Activated naive CD8-positive, alpha-beta T cell (primary cell): Measurements from ENCODE around the gene FAAP20.

Source experiments
- H3K27ac Mint-ChIP-seq: one replicate; pipeline ENCODE4 v1.8.0; 2021; ENCODE audit warnings: mixed read lengths
- H3K27me3 Mint-ChIP-seq: one replicate; pipeline ENCODE4 v1.8.0; 2021; ENCODE audit warnings: mixed read lengths
- H3K36me3 Mint-ChIP-seq: one replicate; pipeline ENCODE4 v1.8.0; 2021; ENCODE audit warnings: mixed read lengths
- H3K4me1 Mint-ChIP-seq: one replicate; pipeline ENCODE4 v1.8.0; 2021; ENCODE audit warnings: low read depth, mixed read lengths
- H3K4me3 Mint-ChIP-seq: one replicate; pipeline ENCODE4 v1.8.0; 2021; ENCODE audit warnings: mild to moderate bottlenecking, mixed read lengths
- H3K9me3 Mint-ChIP-seq: one replicate; pipeline ENCODE4 v1.8.0; 2021; ENCODE audit warnings: low read depth, mixed read lengths

Gene FAAP20, protein sequence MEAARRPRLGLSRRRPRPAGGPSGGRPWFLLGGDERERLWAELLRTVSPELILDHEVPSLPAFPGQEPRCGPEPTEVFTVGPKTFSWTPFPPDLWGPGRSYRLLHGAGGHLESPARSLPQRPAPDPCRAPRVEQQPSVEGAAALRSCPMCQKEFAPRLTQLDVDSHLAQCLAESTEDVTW

GRCh38 chr1:2194319-2194897 is at the start of gene FAAP20:
Gene FAAP20 (minus strand): TSS chr1:2194772. CDS start chr1:2194749, 23 bp downstream.
- Mint-ChIP-seq H3K4me3 (peak within 1 kb of the TSS; percentile 84), H3K27me3 (no peaks in the 10 kb centered on the region), H3K27ac (peak within 1 kb of the TSS; percentile 81), H3K4me1 (peaks cover 14% of the 10 kb centered on the region), H3K9me3 (no peaks in the 10 kb centered on the region), H3K36me3 (no peaks in the 10 kb centered on the region)

DNA sequence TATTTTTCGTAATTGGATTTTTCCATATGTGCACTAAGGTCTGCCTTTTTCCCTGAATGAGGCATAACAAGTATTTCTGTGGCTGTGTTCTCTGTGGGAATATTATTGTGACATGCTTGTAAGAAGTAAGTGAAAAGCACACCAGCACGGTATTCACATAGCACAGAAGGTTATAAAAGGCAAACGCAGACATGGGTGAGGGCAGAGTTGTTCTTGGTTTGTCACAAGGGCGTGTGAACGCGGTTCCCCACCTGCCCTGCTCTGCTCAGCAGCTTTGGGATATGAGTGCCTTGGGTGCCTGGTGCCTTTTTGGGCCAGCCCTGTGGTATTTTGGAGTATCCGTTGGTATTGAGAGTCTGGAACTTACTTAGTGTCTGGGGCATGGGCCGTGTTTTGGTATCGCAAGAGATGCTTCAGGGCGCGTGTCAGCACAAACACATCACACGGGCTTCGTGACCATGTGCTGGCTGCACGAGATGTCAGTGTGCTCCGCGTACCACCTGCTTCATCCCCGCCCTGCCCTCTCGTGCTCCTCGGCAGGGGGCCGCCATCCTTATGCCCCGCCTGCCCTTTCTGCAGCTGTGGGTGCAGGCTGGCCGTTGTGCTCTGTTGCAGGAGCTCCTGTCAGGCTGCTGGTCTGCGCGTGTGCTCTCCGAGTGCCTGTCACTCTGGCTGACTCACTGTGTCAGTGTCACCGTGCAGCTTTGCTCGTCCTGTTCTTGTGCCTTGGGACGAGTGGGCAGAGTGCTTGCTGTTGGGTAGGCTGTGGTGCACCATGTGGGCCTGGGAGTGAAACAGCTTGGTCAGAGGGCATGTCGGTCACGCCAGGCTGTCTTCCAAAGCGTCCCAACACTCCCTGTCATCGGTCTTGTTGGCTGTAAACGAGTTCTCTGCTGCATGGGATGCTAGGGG is 48.5 kb upstream of the FAAP20 start:
- peak overlapping the region; percentile 25 for H3K4me3 Mint-ChIP-seq
- peaks cover 82% of the 10 kb centered on the region for H3K4me1 Mint-ChIP-seq
- no peaks in the 10 kb centered on the region for H3K36me3 Mint-ChIP-seq

GRCh38 chr1:2241820-2242219 is 47.2 kb upstream of the FAAP20 start:
- peak overlapping the region; percentile 70 for H3K27ac Mint-ChIP-seq
- no peaks in the 10 kb centered on the region for H3K36me3 Mint-ChIP-seq
- H3K9me3 Mint-ChIP-seq: no peaks in the 10 kb centered on the region
- peaks cover 84% of the 10 kb centered on the region for H3K4me1 Mint-ChIP-seq
- no peaks in the 10 kb centered on the region for H3K27me3 Mint-ChIP-seq
- peak overlapping the region; percentile 21 for H3K4me3 Mint-ChIP-seq

More for the DNA sequence above, 48.5 kb upstream of the FAAP20 start:
- Mint-ChIP-seq H3K27me3 (no peaks in the 10 kb centered on the region), H3K27ac (peak overlapping the region; percentile 46), H3K9me3 (no peaks in the 10 kb centered on the region)

GRCh38 chr1:2240270-2241156 is 45.9 kb upstream of the FAAP20 start:
- peak overlapping the region; percentile 81 for H3K27ac Mint-ChIP-seq
- H3K36me3 Mint-ChIP-seq: no peaks in the 10 kb centered on the region
- H3K4me3 Mint-ChIP-seq: peak overlapping the region; percentile 74
- H3K27me3 Mint-ChIP-seq: no peaks in the 10 kb centered on the region
- peaks cover 87% of the 10 kb centered on the region for H3K4me1 Mint-ChIP-seq
- H3K9me3 Mint-ChIP-seq: no peaks in the 10 kb centered on the region

DNA sequence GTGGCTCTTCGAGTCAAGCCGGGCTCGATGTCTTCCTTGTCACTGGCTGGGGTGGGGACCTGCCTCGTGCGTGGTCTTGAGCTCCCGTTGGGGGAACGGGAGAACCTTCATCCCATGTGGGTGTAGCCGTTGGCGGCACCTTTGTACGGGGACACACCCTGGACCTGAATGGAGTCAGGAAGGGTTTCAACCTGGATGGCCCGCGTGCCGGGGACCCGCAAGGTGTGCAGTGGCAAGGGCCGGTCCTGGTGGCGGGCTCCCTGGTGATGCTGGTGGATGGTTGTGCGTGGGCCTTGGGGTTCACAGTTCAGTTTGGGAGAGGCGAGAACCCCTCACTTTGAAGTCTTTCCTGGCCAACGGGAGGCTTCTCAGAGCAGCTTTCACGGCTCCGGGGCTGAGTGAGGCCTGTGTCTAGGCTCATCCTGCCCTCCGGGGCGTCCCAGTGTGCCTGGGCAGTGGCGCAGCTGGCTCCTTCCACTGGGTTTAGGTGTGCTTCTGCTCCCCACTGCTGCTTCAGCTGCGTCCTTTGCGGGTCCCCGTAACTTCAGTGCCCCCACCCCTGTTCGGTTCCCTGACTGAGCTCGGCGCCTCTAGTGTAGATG is 44.9 kb upstream of the FAAP20 start:
- Mint-ChIP-seq H3K4me3 (peak overlapping the region; percentile 74), H3K36me3 (no peaks in the 10 kb centered on the region), H3K9me3 (no peaks in the 10 kb centered on the region), H3K27me3 (no peaks in the 10 kb centered on the region), H3K4me1 (peaks cover 84% of the 10 kb centered on the region), H3K27ac (peak overlapping the region; percentile 81)

DNA sequence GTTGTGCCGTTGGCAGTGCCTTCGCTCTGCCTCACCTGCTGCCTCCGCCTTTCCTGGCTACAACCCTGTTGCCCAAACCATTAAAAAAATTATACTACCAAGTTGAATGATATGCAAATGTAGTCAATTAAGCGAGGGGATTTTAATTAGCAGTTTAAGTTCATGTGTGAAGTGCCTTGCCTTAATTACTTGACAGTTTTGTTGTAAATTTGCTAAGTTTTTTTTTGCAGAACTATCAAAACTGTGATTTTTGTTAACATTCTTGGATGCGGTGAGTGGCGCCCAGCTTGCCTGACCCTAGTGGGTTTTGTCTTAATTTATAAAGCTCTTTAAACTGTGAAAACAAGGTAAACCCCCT is 44.4 kb upstream of the FAAP20 start:
- H3K36me3 Mint-ChIP-seq: no peaks in the 10 kb centered on the region
- peaks cover 85% of the 10 kb centered on the region for H3K4me1 Mint-ChIP-seq
- H3K27me3 Mint-ChIP-seq: no peaks in the 10 kb centered on the region
- peak overlapping the region; percentile 73 for H3K27ac Mint-ChIP-seq
- no peaks in the 10 kb centered on the region for H3K9me3 Mint-ChIP-seq
- peak overlapping the region; percentile 47 for H3K4me3 Mint-ChIP-seq

DNA sequence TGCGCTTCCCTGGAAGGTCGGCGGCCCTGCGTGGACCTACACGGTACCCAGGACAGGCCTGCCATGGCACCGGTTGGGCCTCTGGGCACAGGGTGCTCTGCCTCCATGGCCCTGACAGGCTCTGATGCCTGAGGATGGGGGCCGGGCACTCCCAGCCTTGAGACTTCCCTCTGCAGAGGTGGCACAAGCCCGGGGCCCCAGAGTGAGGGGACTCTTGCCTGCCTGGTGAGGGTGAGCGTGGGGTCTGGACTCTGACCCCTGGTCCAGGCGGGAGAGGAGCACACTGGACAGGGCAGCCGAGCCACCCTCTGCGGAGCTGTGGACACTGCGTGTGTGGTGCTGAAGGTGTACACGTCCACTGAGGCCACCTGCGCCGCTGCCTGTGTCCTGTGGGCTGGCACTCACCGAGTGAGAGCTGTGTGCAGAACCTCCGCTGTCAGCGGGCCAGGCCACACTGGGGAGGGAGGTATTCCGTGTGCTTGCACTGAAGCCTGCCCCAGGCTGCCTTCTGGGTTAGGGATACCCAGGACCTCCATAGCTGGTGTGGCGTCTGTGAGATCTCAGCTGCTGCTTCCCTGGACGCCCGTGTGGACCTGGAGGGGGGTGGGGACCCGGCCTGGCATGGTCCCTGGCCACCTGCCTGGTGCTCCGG is 43.9 kb upstream of the FAAP20 start:
- Mint-ChIP-seq H3K9me3 (no peaks in the 10 kb centered on the region), H3K4me3 (peak overlapping the region; percentile 47), H3K4me1 (peaks cover 86% of the 10 kb centered on the region), H3K36me3 (no peaks in the 10 kb centered on the region), H3K27ac (peak overlapping the region; percentile 73), H3K27me3 (no peaks in the 10 kb centered on the region)

DNA sequence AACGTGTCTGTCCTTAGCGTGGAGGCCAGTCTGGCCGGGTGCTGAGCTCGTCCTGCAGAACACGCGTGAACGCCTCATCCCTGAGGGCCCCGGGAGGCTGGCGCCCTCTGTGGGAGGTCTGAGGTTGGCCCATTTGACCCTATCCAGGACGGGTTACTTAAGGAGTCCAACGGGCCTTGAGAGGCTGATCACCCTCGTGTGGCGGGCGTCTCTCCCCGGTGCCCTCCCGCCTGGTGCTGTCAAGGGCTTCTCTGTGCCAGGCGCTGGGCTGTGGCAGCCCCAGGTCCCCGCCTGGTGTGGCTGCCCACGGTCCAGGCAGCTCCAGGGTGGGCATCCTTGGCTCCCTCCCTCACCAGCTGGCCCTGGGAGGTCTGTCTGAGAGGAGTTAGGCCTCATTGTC is 43.2 kb upstream of the FAAP20 start:
- no peaks in the 10 kb centered on the region for H3K27me3 Mint-ChIP-seq
- no peaks in the 10 kb centered on the region for H3K36me3 Mint-ChIP-seq
- peak overlapping the region; percentile 72 for H3K27ac Mint-ChIP-seq
- H3K4me1 Mint-ChIP-seq: peaks cover 86% of the 10 kb centered on the region
- no peaks in the 10 kb centered on the region for H3K9me3 Mint-ChIP-seq
- H3K4me3 Mint-ChIP-seq: peak overlapping the region; percentile 78

DNA sequence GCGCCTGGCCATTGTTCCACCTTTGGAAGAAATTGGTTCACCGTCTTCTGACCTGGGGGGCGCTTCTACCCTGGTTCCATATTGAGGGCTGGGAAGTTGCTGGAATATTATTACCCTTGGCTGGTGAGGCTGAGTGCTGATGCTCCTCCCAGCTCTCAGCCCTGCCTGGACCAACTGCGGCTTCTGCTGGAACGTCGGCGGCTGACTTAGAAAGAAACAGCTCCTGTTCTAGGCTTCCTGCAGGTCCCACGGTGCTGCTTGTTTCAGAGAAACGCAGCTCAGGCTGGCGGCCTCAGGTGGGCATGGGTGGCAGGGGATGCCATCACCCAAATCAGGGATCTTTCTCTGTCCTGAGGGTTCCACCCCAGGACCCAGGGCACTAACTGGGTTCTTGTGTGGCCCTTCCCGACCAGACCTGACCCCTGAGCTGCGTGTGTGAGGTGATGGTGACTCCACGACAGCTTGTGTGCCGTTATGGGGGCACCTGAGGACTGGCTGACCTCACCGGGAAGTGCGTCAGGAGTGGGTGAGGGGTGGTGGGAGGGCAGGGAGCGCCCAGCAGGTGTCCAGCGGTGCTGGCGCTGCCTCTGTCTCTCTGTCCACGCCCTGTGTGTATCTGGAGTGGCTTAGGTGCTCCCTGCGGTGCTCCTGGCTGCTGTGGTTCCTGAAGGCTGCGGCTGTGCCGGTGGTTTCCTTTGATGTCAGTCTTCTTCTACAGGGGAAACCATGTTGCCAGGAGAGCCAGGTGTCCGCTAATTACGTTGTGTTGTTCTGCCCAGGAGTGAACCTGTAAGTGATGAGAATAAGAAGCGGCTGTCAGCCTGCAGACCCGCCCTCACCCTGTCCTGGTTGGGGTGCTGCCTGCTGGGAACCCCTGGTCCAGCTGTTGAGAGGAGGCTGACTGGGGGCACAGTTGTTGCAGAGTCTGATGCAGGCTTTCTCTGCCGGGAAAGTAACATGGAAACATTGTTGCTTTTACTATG is 42.4 kb upstream of the FAAP20 start:
- Mint-ChIP-seq H3K4me3 (peak overlapping the region; percentile 78), H3K27ac (peak overlapping the region; percentile 72), H3K36me3 (no peaks in the 10 kb centered on the region), H3K4me1 (peaks cover 86% of the 10 kb centered on the region), H3K27me3 (no peaks in the 10 kb centered on the region), H3K9me3 (no peaks in the 10 kb centered on the region)

GRCh38 chr1:2235300-2235998 is 40.9 kb upstream of the FAAP20 start:
- H3K9me3 Mint-ChIP-seq: no peaks in the 10 kb centered on the region
- H3K36me3 Mint-ChIP-seq: no peaks in the 10 kb centered on the region
- H3K27me3 Mint-ChIP-seq: no peaks in the 10 kb centered on the region
- peaks cover 81% of the 10 kb centered on the region for H3K4me1 Mint-ChIP-seq
- H3K4me3 Mint-ChIP-seq: peak overlapping the region; percentile 75
- H3K27ac Mint-ChIP-seq: peak overlapping the region; percentile 85

DNA sequence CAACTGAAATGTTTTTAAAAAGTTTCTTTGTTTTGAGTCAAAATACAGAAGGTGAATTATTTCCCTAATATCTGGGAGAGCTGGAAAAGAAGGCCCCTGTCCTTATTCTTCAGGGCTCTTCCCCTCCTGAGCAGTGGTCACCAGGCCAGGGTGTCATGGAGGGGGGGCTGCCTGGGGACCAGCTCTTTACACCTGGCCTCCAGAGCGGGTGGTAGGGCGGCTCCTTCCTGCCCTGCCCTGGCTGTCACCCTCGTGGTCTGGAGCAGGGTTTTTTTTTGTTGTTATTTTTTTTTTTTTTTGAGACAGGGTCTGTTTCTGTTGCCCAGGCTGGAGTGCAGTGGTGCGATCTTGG is 40.2 kb upstream of the FAAP20 start:
- H3K27ac Mint-ChIP-seq: peak overlapping the region; percentile 95
- H3K9me3 Mint-ChIP-seq: no peaks in the 10 kb centered on the region
- peaks cover 75% of the 10 kb centered on the region for H3K4me1 Mint-ChIP-seq
- H3K27me3 Mint-ChIP-seq: no peaks in the 10 kb centered on the region
- H3K36me3 Mint-ChIP-seq: no peaks in the 10 kb centered on the region
- peak overlapping the region; percentile 95 for H3K4me3 Mint-ChIP-seq

- Mint-ChIP-seq H3K4me1 (peaks cover 69% of the 10 kb centered on the region), H3K9me3 (no peaks in the 10 kb centered on the region), H3K4me3 (peak overlapping the region; percentile 95), H3K27me3 (no peaks in the 10 kb centered on the region), H3K27ac (peak overlapping the region; percentile 95), H3K36me3 (no peaks in the 10 kb centered on the region)
Observed at GRCh38 chr1:2233997-2234761, 39.6 kb upstream of the FAAP20 start.
